Suprapubic skin (tissue), 4 donors: Measurements from ENCODE around the gene DAP3.

Experiments used
- CTCF ChIP-seq, 2 donors: fragments of 200-600 bp in 1 of 2; fragments of 450-650 bp in 1 of 2; sonication (generic) in 1 of 2; IDR thresholded peaks; one replicate each; pipeline ENCODE4 v1.5.1; 2016 to 2019; ENCODE audit warnings: antibody characterized with exemption in 2 of 2, mild to moderate bottlenecking in 1 of 2, moderate library complexity in 1 of 2
- POLR2A ChIP-seq, 2 donors: fragments of 450-650 bp; IDR thresholded peaks; one replicate each; pipeline ENCODE4 v1.6.1; 2017; ENCODE audit warnings: antibody characterized with exemption in 2 of 2, mild to moderate bottlenecking in 2 of 2, moderate library complexity in 2 of 2
- POLR2AphosphoS5 ChIP-seq, 3 donors: sonication (generic); formaldehyde crosslinking; IDR thresholded peaks; one replicate each; pipeline ENCODE4 v1.6.1; 2017; ENCODE audit warnings: antibody characterized with exemption in 3 of 3

- TF ChIP-seq POLR2A (IDR thresholded peaks at IDR 0.05), result no peak
- no peak for TF ChIP-seq CTCF (IDR thresholded peaks at IDR 0.05)
- TF ChIP-seq POLR2AphosphoS5 (IDR thresholded peaks at IDR 0.05), result no peak
Observed at GRCh38 chr1:155695072-155695471, 6.2 kb downstream of the DAP3 start.
